HG03342 (cell line): Measurements from ENCODE around the gene SLC46A1.
"Not testable (repeated sequence)": the region's sequence is repeated elsewhere in the genome, so short reads cannot be mapped to it uniquely, and the experiment has no call there.

ENCODE experiments used
- ATAC-seq: cut with Tn5 transposase; IDR thresholded peaks from one replicate; pipeline ENCODE4 v1.9.1; 2021; ENCODE audit warnings: mild to moderate bottlenecking, moderate library complexity; ENCODE audit not compliant: unreplicated experiment

The SLC46A1 gene

DNA sequence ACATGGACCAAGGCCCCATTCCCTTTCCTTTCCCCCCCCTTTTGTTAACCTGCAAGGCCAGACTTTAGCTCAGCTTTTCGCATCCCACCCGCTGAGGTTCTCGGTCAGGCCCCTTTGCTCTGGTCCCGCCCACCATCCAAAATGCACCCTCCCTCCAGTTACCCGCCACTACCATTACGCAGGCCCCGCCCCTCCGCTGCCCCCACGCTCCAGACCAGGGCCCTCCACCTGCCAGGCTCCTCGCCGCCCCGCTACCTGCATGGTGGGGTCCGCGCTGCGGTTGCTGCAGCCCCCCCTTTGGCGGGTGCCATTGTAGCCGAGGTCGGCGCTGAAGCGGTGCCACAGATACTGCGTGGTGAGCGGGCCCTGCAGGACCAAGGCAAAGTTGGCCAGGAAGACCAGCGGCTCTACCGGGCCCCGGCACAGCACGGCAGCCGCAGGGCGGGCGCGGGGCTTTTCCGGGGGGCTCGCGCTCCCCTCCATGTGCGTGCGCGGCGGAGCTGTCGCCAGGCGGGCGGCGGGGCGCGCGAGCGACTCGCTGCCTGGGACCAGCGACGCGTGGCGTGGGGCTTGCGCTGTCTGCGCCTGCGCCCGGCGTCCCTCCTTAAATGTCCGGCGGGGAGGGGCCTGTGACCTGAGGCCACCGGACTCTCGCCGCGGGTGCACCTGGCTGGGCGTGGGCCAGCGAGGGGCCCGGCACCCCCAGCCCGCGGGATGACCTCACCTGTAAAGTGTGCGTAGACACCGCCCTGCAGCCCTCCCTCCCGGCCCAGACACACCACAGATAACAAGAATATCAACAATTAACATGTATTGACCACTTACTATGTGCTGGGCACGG, at the start of gene SLC46A1:
Gene SLC46A1 (minus strand): TSS at position 581 of the 841 bp plus-strand sequence. CDS start 98 bp downstream, at position 483.
- no peak for ATAC-seq

DNA sequence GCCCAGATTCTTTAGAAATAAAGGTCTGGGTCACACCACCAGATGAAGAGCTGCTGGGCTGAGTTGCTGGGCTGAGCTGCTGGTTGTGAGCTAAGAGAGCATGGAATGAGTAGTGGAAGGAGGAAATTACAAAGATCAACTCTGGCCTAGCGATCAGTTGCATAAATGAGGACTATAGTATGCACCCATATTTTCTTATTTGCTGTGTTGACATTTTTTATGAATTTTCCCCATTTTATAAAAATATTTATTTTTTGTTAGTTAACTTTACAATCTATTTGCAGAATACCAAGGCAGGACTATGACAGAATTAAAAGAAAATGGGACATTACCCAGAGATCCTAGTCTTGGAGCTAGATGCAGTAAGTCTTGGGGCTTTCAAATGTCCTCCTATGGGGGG, 43.8 kb upstream of the SLC46A1 start:
- no peak for ATAC-seq

DNA sequence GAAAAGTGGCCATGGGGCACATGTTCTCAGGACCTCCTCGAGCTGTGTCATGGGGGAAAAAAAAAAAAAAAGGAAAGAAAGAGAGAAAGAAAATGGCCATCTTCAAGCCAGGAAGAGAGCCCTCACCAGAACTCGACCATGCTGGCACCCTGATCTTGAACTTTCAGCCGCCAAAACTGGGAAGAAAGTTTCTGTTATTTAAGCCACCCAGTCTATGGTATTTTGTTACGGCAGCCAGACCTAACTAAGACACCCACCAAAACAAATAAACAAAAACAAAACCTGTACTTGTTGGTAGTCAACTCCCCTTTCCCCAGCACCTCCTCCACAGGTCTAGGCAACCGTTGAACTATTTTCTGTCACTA, 41.4 kb upstream of the SLC46A1 start:
- ATAC-seq: no peak

DNA sequence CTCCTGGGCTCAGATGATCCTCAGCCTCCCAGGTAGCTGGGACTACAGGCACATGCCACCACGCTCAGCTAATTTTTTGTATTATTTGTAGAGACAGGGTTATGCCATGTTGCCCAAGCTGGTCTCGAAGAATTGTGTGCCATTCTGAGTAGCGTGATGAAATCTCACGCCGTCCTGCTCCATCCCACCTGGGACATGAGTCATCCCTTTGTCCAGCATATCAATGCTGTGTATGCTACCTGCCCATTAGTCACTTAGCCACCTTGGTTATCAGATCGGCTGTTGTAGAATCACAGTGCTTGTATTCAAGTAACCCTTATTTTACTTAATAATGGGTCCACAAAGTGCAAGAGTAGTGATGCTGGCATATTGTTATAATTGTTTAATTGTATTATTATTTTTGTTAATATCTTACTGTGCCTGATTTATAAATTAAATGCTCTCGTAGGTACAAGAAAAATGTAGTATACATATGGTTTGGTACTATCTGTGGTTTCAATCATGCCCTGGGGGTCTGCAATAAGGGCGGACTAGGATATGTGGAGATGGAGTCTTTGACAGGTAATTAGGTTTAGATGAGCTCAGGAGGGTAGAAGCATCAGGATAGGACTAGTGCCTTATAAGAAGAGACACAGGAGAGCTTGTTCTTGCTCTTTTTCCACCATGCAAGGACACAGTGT, 40.8 kb upstream of the SLC46A1 start:
- no peak for ATAC-seq

DNA sequence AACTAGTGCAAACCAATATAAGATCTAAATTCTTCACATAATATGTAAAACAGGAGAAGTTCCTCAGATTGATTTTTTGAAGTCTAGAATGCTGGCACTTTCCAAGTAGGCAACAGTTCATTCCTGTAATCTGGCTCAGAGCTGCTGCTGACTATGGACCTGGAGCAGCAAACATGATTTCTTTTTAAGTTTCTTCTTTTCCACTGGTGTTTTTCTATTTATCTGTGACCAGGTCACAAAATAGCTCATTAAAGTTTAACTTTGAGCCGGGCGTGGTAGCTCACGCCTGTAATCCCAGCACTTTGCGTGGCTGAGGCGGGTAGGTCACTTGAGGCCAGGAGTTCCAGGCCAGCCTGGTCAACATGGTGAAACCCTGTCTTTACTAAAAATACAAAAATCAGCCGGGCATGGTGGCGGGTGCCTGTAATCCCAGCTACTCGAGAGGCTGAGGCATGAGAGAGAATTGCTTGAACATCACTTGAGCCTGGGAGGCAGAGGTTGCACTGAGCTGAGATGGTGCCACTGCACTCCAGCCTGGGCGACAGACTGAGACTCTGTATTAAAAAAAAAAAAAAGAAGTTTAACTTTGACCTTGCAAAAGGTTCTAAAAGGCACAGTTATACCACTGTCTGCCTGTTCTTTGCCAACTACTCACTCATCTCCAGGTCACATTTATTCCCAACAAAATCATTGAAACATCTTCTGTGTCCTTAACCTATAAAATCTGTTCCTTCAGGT, 38.1 kb upstream of the SLC46A1 start:
- ATAC-seq: no peak

DNA sequence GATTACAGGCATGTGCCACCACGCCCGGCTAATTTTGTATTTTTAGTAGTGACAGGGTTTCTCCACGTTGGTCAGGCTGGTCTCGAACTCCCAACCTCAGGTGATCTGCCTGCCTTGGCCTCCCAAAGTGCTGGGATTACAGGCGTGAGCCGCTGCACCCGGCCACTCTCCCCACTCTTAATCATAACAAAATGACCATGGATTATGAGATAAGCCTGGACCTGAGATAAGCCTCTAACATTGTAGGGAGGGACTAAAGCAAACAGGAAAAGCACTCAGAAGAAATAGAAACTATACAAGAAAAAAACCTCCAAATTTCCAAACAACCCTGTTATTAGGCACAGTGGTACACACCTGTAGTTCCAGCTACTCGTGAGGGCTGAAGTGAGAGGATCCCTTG, 28.3 kb upstream of the SLC46A1 start:
- ATAC-seq: not testable (repeated sequence)

DNA sequence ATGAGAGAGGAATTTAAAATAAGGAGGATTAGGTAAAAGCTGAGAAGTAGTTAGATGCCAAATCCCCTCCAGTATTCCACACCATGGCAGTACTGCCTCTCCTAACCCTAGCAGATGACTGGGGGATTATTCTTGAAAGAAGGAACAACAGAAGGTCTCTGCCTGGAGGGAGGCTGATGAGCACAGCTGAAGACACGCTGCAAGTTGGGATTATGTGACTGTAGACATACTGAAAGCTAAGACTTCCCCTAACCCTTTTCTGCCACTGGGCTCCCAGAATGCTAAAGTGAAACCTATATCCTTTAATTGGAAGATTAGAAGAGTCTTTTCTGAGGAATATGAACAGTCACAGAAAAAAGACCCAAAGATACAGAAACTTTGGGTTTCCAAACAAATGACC, 27.7 kb upstream of the SLC46A1 start:
- no peak for ATAC-seq

DNA sequence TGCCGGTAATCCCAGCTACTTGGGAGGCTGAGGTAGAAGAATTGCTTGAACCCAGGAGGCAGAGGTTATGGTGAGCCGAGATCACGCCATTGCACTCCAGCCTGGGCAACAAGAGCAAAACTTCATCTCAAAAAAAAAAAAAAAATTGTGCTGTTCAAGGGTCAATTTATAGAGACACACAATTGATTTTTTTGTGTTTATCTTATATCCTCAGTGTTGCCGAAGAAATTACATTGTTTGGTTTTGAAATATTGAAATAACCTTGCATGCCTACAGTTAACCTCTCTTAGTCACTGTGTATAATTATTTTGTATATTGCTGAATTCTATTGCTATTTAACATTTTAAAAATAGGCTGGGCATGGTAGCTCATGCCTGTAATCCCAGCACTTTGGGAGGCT, 22.0 kb upstream of the SLC46A1 start:
- ATAC-seq: not testable (repeated sequence)

DNA sequence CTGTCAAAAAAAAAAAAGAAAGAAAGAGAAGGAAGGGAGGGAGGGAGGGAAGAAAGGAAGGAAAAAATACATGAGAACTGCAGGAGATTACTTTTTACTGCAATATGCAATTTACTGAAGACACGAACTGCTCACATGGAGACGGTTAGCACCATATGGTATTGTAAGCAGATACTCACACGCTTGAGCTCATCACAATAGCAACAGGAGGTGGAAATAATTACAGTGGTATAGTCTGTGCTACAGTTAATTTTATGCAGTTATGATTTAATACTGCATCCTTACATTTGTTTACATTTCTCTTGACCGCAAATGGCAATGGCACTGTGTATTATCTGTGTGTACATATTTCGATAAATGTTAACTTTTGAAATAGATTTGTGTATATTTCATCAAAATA, 21.4 kb upstream of the SLC46A1 start:
- ATAC-seq: no peak

DNA sequence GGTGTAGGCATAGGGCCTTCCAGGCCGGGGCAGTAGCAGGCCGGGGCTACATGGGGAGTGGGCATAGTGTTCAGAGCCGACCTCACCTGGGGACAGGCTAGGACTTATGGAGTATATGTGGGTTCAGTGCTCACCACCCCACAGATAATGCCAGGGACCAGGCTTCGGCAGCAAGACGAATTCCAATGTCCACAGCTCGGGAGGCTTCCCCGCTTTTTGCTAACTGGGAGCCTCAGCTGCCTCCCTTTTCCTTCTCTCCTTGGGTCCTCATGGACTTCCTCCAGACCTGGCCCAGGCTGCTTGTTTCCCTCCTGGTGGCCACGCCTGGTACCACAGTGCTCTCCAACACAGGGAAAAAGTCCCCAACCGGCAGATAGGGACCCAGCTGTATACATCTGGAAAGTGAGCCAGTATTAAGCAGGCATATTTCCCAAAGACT, 20.1 kb upstream of the SLC46A1 start:
- ATAC-seq: no peak

DNA sequence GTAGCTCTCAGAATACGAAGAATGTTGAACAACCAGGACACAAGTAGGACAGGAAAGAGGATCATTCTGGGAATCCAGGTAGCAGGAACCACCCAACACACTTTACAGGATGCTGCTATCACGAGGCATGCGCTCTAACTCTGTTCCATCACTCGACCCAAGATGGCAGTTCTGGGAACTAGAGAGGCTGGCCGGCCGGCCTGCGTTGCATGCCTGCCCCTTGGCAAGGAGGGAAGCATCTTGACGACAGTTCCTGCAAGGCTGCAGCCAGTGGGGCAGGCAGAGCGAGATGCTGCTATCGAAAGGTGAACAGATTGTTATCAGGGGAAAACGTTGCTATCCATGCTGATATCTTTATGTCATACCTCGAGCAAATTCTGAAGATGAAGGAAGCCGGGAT, 19.2 kb upstream of the SLC46A1 start:
- ATAC-seq: no peak

DNA sequence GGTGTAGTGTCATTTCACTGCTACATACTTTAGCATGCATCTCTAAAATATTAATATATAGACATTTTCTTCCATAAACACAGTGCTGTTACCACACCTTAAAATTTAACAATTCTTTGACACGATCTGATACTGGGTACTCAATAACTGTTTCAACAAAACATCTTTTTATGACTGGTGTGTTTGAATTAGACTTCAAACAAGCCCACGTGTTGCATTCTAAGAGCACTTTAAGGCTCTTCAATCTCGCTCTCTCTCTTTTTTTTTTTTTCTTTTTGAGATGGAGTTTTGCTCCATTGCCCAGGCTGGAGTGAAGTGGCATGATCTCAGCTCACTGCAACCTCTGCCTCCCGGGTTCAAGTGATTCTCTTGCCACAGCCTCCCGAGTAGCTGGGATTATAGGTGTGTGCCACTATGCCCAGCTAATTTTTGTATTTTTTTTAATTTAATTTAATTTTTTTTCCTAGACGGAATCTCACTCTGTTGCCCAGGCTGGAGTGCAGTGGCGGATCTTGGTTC, 15.8 kb upstream of the SLC46A1 start:
- ATAC-seq: no peak

DNA sequence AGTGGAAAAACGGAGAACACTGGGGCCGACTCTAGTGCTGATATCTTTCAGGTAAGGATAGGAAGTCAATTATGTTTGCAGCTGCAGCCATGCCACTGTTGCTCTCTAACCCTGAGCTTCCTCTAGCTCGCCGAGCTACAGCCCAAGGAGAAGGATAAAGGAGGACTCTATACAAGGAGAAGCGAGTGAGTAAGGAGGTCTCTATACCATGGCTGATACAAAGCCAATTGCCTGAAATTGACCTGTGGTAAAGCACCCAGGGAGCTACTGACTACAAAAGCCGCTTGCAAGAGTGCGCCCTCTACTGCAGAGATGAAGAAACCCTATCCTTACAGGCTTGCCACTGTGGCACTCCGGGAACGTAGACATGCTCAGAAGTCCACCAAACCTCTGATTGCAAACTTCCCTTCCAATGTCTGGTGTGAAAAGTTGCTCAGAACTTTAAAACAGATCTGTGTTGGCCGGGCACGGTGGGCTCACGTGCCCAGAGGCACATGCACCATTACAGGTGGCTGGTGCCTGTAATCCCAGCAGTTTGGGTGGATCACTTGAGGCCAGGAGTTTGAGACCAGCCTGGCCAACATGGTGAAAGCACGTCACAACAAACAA, 10.8 kb upstream of the SLC46A1 start:
- no peak for ATAC-seq

DNA sequence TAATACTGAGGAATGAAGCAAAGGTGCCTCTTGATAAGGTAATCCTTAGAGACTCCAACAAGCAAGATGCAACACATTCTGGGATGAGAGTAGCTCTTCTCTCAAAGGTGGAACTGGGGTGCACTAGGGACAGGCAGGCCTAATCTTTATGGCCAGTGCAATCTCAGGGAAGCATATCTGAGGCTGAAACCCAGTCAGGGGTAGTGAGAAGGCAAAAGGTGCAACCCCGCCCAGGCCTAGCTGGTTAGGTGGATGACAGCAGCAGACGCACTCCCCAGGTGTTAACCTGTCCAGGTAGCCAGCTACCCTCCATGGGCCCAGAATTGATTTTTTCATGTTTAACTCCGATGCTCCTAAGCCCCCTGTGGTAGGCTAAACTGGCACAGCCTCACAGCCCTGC, 9.9 kb upstream of the SLC46A1 start:
- ATAC-seq: no peak

DNA sequence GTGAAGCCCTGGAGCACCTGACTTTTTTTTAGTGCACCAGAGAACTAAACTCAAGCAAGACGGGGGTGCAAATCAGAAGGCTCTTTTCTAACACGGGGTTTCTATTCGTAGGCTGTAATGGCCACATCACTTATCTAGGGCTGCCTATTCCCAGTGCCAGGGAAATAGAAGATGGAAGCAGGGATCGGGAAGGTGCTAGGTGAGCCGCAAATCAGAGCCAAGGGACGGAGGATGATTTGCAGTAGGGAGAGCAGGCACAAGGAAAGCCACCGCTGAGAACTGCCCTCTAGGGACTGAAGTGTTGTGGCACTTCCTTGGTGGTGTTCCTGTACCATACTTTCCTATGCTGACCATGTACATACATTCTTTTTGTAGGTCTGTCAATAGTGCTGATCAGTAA, 7.8 kb upstream of the SLC46A1 start:
- no peak for ATAC-seq

DNA sequence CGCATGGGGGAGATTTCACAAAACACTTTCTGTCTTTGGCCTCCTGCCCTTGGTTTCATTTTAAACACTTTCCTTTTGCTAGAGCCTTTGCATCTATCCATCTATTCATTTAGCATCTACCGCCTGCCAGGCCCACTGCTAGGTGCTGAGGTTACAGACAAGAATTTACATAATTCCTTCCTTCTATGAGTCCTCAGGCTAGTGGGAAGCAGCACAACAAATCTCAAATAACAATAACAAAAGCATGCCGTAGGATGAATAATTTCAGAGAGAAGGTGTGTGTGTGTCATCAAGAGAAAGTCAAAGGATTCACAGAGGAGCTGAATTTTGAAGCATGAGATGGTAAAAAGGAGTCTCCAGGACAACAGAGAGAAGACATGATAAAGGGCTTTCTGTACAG, 6.1 kb upstream of the SLC46A1 start:
- ATAC-seq: no peak

DNA sequence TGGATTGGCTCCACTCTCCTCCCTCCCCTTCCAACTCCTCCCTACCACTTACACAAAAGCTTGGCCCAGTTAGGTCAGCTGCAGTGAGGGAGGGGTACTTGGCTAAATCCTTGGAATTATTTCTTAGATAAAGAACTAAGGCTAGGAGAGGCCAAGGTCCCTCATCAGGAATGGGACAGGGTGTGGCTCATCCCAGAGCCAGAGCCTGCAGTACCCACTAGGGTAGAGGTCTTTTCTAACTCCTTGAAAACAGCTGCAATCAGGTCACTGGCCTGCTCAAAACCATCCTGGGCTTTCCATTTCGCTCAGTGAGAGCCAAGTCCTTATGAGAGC, 1.9 kb upstream of the SLC46A1 start:
- ATAC-seq: no peak

DNA sequence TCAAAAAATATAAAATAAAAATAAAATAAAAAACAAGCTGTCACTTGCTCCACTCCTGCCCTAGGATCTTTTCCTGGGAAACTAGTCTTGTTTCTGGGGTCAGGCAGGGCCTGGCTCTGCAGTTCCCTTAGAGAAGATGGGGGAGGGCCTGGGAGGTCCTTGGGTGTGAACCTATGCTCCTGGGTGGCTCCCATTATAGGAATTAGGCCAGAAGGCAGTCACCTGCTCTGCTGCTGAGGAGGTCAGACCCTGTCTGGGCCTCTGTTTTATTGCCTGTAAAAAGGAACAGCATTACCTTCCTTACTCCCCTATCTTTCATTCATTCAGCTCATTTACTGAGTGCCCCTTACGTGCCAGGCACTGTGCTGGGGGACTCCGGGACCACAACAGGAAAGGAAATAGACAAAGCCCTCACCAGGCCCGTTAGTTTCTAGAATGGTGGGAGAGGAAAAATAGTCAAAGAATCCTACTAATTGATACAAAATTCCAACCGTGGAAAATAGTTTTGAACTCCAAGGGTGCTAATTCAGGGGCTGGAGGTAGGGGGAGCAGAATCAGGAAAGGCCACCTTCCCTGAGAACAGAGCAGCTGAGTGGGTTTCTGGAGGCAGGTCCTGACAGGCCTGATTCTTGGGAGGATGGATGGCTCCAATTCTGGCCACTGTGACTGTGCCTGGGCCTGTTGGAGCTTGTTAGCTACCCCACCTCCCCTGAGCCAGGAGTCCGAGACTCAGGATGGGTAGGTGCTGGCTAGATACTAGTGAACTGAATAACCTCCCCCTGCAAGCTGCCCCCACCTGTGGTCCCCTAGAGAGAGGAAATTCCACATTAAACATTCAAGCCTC, 1.3 kb upstream of the SLC46A1 start:
- no peak for ATAC-seq

DNA sequence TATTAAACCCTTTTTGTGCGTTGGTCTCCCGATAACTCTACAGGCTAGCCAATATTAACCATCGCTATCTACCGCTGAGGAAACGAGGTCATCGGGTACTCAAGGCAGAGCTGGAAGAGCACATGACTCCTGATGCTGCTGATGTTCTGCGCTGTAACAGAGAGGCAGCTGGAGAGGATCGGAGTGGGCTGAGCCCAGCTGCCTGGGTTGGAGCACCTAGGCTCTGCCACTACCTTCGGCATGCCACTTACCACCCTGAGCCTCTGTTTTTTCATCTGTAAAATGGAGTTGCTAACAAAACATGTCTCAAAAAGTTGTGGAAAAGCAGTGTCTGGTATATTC, 432 bp upstream of the SLC46A1 start:
- ATAC-seq: no peak

DNA sequence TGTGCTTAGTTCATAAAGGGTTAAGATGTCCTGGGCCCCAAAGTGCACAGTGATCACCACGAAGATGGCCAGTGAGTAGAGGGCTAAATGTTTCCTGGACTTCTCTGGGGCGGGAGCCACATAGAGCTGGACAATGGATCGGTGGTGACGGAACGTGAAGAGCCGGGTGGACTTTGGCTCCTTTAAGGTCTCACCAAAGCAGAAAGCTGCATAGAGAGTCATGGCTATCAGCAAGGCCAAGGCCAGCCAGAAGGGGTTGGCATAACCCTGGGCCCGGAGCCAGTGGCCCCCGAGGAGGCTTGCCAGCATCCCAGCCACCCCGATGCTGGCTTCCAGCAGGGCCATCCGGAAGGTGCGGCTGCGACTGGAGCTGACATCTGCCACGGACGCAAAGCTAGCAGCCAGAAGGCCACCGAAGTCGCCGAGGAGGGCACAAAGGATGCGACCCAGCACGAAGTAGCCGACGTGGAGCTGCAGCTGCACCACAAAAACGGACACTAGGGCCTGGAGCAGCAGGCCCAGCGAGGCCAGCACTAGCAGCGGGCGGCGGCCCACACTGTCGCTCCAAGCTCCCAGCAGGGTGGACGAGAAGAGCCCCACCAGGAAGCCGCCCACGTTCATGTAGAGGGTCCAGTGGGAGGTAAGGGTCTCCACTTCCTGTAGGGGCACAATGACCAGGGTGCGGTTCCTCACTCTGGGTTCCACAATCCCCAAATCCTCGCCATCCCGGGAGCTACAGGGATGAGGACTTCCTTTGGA, 1.0 kb downstream of the SLC46A1 start:
- ATAC-seq: no peak
